H1 (cell line): ENCODE results near the gene B3GALT5. TPM values are rescaled to one million over a fixed set of nuclear protein-coding genes. Genes with fewer than 3 reads are reported as not detected.

Experiments
- HDAC2 ChIP-seq, 2 experiments: fragments of 300-600 bp in 1 of 2; sonication (generic) in 1 of 2; IDR thresholded peaks; 2 replicates each; pipeline ENCODE4 v1.6.1; 2011 to 2012; ENCODE audit warnings: low read depth in 2 of 2, low read length in 2 of 2, mild to moderate bottlenecking in 2 of 2, moderate library complexity in 2 of 2, borderline replicate concordance in 1 of 2, inconsistent platforms in 1 of 2
- RFX5 ChIP-seq: IDR thresholded peaks from 2 replicates; pipeline ENCODE4 v1.6.1; 2011; ENCODE audit warnings: low read depth, low read length, improper control_type of control experiment, borderline replicate concordance
- SP4 ChIP-seq: IDR thresholded peaks from 2 replicates; pipeline ENCODE4 v1.6.1; 2012; ENCODE audit warnings: low read length, inconsistent platforms
- SUZ12 ChIP-seq: fragments of 200-600 bp; sonication (generic); IDR thresholded peaks from 2 replicates; pipeline ENCODE4 v1.6.1; 2012; ENCODE audit warnings: mild to moderate bottlenecking, inconsistent platforms, low read length, moderate library complexity, mixed read lengths
- polyA plus RNA-seq, 7 experiments: library from polyadenylated mRNA; depleted of rRNA in 3 of 7; stranded (reverse) in 5 of 7; unstranded in 2 of 7; fragments of >200 nt in 5 of 7; fragments of 200-250 nt in 2 of 7; gene quantifications; 1 replicate in 5 of 7; 2 replicates in 1 of 7; 4 replicates in 1 of 7; pipeline versions ENCODE4 v1.2.1 to v1.2.3, GENCODE V29; 2011 to 2013; ENCODE audit warnings: missing spikeins in 2 of 7, mixed read lengths in 2 of 7
- total RNA-seq: library from RNA; stranded (reverse); fragmentation: NEBNext Ultra II Directional; extraction: Animal tissue kit (Norgen Biotek cat#: 25700); gene quantifications from 2 replicates; pipeline ENCODE4 v1.2.1, GENCODE V29; 2021

B3GALT5 gene
- total and polyA plus RNA-seq, 2 of the 8 experiments (the other 6 are each of a cell fraction or from before 2014, with no cell fraction given) = 11.9 to 25.1 TPM

GRCh38 chr21:39568361-39568760 is 44.4 kb upstream of the B3GALT5 start (continued):
- TF ChIP-seq HDAC2 (IDR thresholded peaks at IDR 0.05; ENCODE audit: borderline replicate concordance in 1 of 2, low read depth in 2 of 2, low read length in 2 of 2) = no peak
- no peak for TF ChIP-seq SUZ12
- no peak for TF ChIP-seq SP4
- TF ChIP-seq RFX5 = no peak
